Trophoblast cell (in vitro differentiated cells and primary cell): Measurements from ENCODE around the gene KLRD1.
A peak's percentile ranks its signal among the peaks of the same experiment; 100 is the strongest.

Experiments
- DNase-seq, 2 donors: peaks; one replicate each; pipeline ENCODE4 v3.0.0-alpha.2; 2016
- H2AFZ ChIP-seq: 2 replicates; pipeline ENCODE4 v1.6.1; 2013; ENCODE audit warnings: low read length, moderate library complexity, mild to moderate bottlenecking; ENCODE audit not compliant: insufficient read depth, poor library complexity
- H2AK5ac ChIP-seq: 2 replicates; pipeline ENCODE4 v1.6.1; 2013; ENCODE audit warnings: mild to moderate bottlenecking, low read length
- H2BK120ac ChIP-seq: 2 replicates; pipeline ENCODE4 v1.6.1; 2013; ENCODE audit warnings: low read length, mild to moderate bottlenecking, moderate library complexity; ENCODE audit not compliant: insufficient read depth, poor library complexity
- H2BK12ac ChIP-seq: 2 replicates; pipeline ENCODE4 v1.6.1; 2013; ENCODE audit warnings: mild to moderate bottlenecking, low read length, moderate library complexity
- H2BK5ac ChIP-seq: 2 replicates; pipeline ENCODE4 v1.6.1; 2013; ENCODE audit warnings: low read length, low read depth, moderate library complexity, mild to moderate bottlenecking; ENCODE audit not compliant: poor library complexity
- H3K14ac ChIP-seq: 2 replicates; pipeline ENCODE4 v1.6.1; 2013; ENCODE audit warnings: mild to moderate bottlenecking, low read length
- H3K18ac ChIP-seq: 2 replicates; pipeline ENCODE4 v1.6.1; 2013; ENCODE audit warnings: mild to moderate bottlenecking, low read length
- H3K23ac ChIP-seq: 2 replicates; pipeline ENCODE4 v1.6.1; 2013; ENCODE audit warnings: low read length
- H3K27ac ChIP-seq: 2 replicates; pipeline ENCODE4 v1.5.1; 2013; ENCODE audit warnings: low read depth, mild to moderate bottlenecking, inconsistent platforms, low read length, moderate library complexity
- H3K27me3 ChIP-seq: 2 replicates; pipeline ENCODE4 v1.6.1; 2013; ENCODE audit warnings: inconsistent platforms, mild to moderate bottlenecking, low read length, moderate library complexity; ENCODE audit not compliant: insufficient read depth
- H3K36me3 ChIP-seq, 2 experiments: 1 replicate in 1 of 2; 2 replicates in 1 of 2; pipeline ENCODE4 v1.6.1; 2013; ENCODE audit warnings: low read length in 2 of 2, mild to moderate bottlenecking in 2 of 2, moderate library complexity in 1 of 2; ENCODE audit not compliant: insufficient read depth in 2 of 2, control insufficient read depth in 1 of 2
- H3K4ac ChIP-seq: 2 replicates; pipeline ENCODE4 v1.6.1; 2013; ENCODE audit warnings: low read depth, mild to moderate bottlenecking, low read length, moderate library complexity
- H3K4me1 ChIP-seq, 2 experiments: 1 replicate in 1 of 2; 2 replicates in 1 of 2; pipeline ENCODE4 v1.6.1; 2013; ENCODE audit warnings: low read length in 2 of 2, mild to moderate bottlenecking in 2 of 2, moderate library complexity in 1 of 2; ENCODE audit not compliant: insufficient read depth in 2 of 2, control insufficient read depth in 1 of 2
- H3K4me2 ChIP-seq: 2 replicates; pipeline ENCODE4 v1.6.1; 2013; ENCODE audit warnings: inconsistent platforms, mild to moderate bottlenecking, low read length, moderate library complexity
- H3K4me3 ChIP-seq: 2 replicates; pipeline ENCODE4 v1.5.1; 2013; ENCODE audit warnings: mild to moderate bottlenecking, low read depth, low read length, inconsistent platforms
- H3K79me1 ChIP-seq: one replicate; pipeline ENCODE4 v1.6.1; 2013; ENCODE audit warnings: low read length
- H3K79me2 ChIP-seq: 2 replicates; pipeline ENCODE4 v1.6.1; 2013; ENCODE audit warnings: low read length, mild to moderate bottlenecking; ENCODE audit not compliant: control insufficient read depth, insufficient read depth, poor library complexity
- H3K9ac ChIP-seq: 2 replicates; pipeline ENCODE4 v1.6.1; 2013; ENCODE audit warnings: mild to moderate bottlenecking, low read length
- H3K9me3 ChIP-seq: 2 replicates; pipeline ENCODE4 v1.6.1; 2013; ENCODE audit warnings: low read depth, mild to moderate bottlenecking, control low read depth, inconsistent platforms, low read length; ENCODE audit not compliant: insufficient read depth
- H4K12ac ChIP-seq: 2 replicates; pipeline ENCODE4 v1.6.1; 2013; ENCODE audit warnings: low read depth, mild to moderate bottlenecking, low read length, moderate library complexity
- H4K8ac ChIP-seq: 2 replicates; pipeline ENCODE4 v1.6.1; 2013; ENCODE audit warnings: low read depth, mild to moderate bottlenecking, low read length, moderate library complexity
- H4K91ac ChIP-seq: one replicate; pipeline ENCODE4 v1.6.1; 2013; ENCODE audit warnings: low read depth, mild to moderate bottlenecking, low read length, moderate library complexity
- WGBS: extraction: QIAGEN DNeasy Blood & Tissue Kit; methylation state at CpG from one replicate; pipeline ENCODE4 v1.1.7; 2013; ENCODE audit warnings: missing lambda C conversion rate; ENCODE audit not compliant: insufficient read length, insufficient coverage; ENCODE audit errors: extremely low coverage; 5-methylcytosine and 5-hydroxymethylcytosine counted together

KLRD1 gene

GRCh38 chr12:10363914-10364814 lies 56.5 kb downstream of the KLRD1 start:
- DNase-seq, result peak; percentile 21 to 48
- no peak overlapping the region for H3K23ac ChIP-seq
- peak overlapping the region; percentile 85 for H2AFZ ChIP-seq
- peaks cover 4% of the 10 kb centered on the region for H3K79me2 ChIP-seq
- peaks cover 26% of the 10 kb centered on the region for H3K79me1 ChIP-seq
- H3K4me2 ChIP-seq, result peak overlapping the region; percentile 80
- peak overlapping the region; percentile 93 for H2AK5ac ChIP-seq
- no peaks in the 10 kb centered on the region for H3K36me3 ChIP-seq
- H3K14ac ChIP-seq, result peak overlapping the region; percentile 91
- peak overlapping the region; percentile 13 for H3K4me3 ChIP-seq
- H3K18ac ChIP-seq, result peak overlapping the region; percentile 70
- H4K8ac ChIP-seq, result peak overlapping the region; percentile 91
- H4K12ac ChIP-seq, result peak overlapping the region; percentile 71
- peaks cover 23 to 33% of the 10 kb centered on the region in 2 experiments for H3K4me1 ChIP-seq
- no peaks in the 10 kb centered on the region for H3K27me3 ChIP-seq
- H4K91ac ChIP-seq, result peak overlapping the region; percentile 96
- peak overlapping the region; percentile 93 for H3K27ac ChIP-seq
- H2BK120ac ChIP-seq, result peak overlapping the region; percentile 92
- peak overlapping the region; percentile 88 for H2BK12ac ChIP-seq
- H3K9ac ChIP-seq, result no peak overlapping the region
- no peaks in the 10 kb centered on the region for H3K9me3 ChIP-seq
- peak overlapping the region; percentile 73 for H2BK5ac ChIP-seq
- peak overlapping the region; percentile 94 for H3K4ac ChIP-seq
- WGBS, result no CpG with 5 or more reads among the region's 19 CpGs

GRCh38 chr12:10364815-10365622 lies 57.3 kb downstream of the KLRD1 start:
- Histone ChIP-seq H3K79me2 (peaks cover 4% of the 10 kb centered on the region), H3K4me3 (peak overlapping the region; percentile 66), H2BK12ac (no peak overlapping the region), H2BK120ac (peak overlapping the region; percentile 92), H3K27me3 (no peaks in the 10 kb centered on the region), H3K4me1 (peaks cover 23 to 33% of the 10 kb centered on the region in 2 experiments), H3K4me2 (peak overlapping the region; percentile 80), H3K9ac (peak overlapping the region; percentile 57), H3K79me1 (peaks cover 26% of the 10 kb centered on the region), H2AK5ac (no peak overlapping the region), H3K27ac (peak overlapping the region; percentile 93), H3K14ac (peak overlapping the region; percentile 76), H2BK5ac (peak overlapping the region; percentile 73), H4K8ac (peak overlapping the region; percentile 91), H3K23ac (no peak overlapping the region), H3K4ac (no peak overlapping the region), H3K18ac (peak overlapping the region; percentile 86), H3K9me3 (no peaks in the 10 kb centered on the region), H3K36me3 (no peaks in the 10 kb centered on the region), H4K91ac (peak overlapping the region; percentile 96), H2AFZ (no peak overlapping the region), H4K12ac (peak overlapping the region; percentile 56)
- no CpG with 5 or more reads among the region's 15 CpGs for WGBS
- DNase-seq, result peak; percentile 70 to 90

GRCh38 chr12:10365696-10366405 lies 58.2 kb downstream of the KLRD1 start:
- WGBS, result no CpG with 5 or more reads among the region's 6 CpGs
- no peak overlapping the region for H3K9ac ChIP-seq

GRCh38 chr12:10366875-10367274 lies 59.2 kb downstream of the KLRD1 start:
- no peak overlapping the region for H3K4me3 ChIP-seq
- H3K4me1 ChIP-seq, result peaks cover 19 to 29% of the 10 kb centered on the region in 2 experiments
- H3K23ac ChIP-seq, result no peak overlapping the region
- no peak overlapping the region for H2BK5ac ChIP-seq
- H2BK120ac ChIP-seq, result no peak overlapping the region
- no peak overlapping the region for H2AK5ac ChIP-seq
- H3K79me1 ChIP-seq, result peaks cover 23% of the 10 kb centered on the region
- H4K8ac ChIP-seq, result no peak overlapping the region
- H3K9me3 ChIP-seq, result no peaks in the 10 kb centered on the region
- no peak overlapping the region for H2AFZ ChIP-seq
- H3K36me3 ChIP-seq, result no peaks in the 10 kb centered on the region
- H3K14ac ChIP-seq, result no peak overlapping the region
- H4K91ac ChIP-seq, result no peak overlapping the region
- H3K4ac ChIP-seq, result no peak overlapping the region
- H3K9ac ChIP-seq, result no peak overlapping the region
- DNase-seq, result no peak
- no peak overlapping the region for H4K12ac ChIP-seq
- H3K79me2 ChIP-seq, result peaks cover 4% of the 10 kb centered on the region
- H2BK12ac ChIP-seq, result no peak overlapping the region
- H3K18ac ChIP-seq, result no peak overlapping the region
- H3K27me3 ChIP-seq, result no peaks in the 10 kb centered on the region
- no peak overlapping the region for H3K27ac ChIP-seq
- H3K4me2 ChIP-seq, result no peak overlapping the region

More at GRCh38 chr12:10365696-10366405, 58.2 kb downstream of the KLRD1 start:
- Histone ChIP-seq H4K8ac (peak overlapping the region; percentile 72), H3K79me1 (peaks cover 26% of the 10 kb centered on the region), H3K79me2 (peaks cover 4% of the 10 kb centered on the region), H3K14ac (peak overlapping the region; percentile 79), H4K12ac (no peak overlapping the region), H3K4me1 (peaks cover 23 to 33% of the 10 kb centered on the region in 2 experiments), H3K4me3 (no peak overlapping the region), H2AK5ac (no peak overlapping the region), H3K9me3 (no peaks in the 10 kb centered on the region), H3K18ac (no peak overlapping the region), H2AFZ (peak overlapping the region; percentile 75), H3K4me2 (peak overlapping the region; percentile 80), H2BK5ac (peak overlapping the region; percentile 61), H2BK120ac (peak overlapping the region; percentile 52), H3K23ac (no peak overlapping the region), H3K27me3 (no peaks in the 10 kb centered on the region), H3K27ac (peak overlapping the region; percentile 93), H3K36me3 (no peaks in the 10 kb centered on the region), H4K91ac (peak overlapping the region; percentile 58), H3K4ac (no peak overlapping the region), H2BK12ac (peak overlapping the region; percentile 65)
- DNase-seq, result peak in 1 of 2 donors; percentile 46
